Measurements from ENCODE around the gene CES4A.

GRCh38 chr16:67052399-67052798 lies 64.0 kb downstream of the CES4A start:
- TF ChIP-seq POLR2A (IDR thresholded peaks at IDR 0.05; ENCODE audit: low read depth, low read length), result no peak
- no peak for TF ChIP-seq TAF1 (IDR thresholded peaks at IDR 0.05; ENCODE audit: borderline replicate concordance, low read depth, low read length)

Data from GM12892 (cell line).